GM23338 (cell line): Measurements from ENCODE around the gene SLC35D3. TPM values are rescaled to one million over a fixed set of nuclear protein-coding genes. Genes with fewer than 3 reads are reported as not detected.

Experiments
- ATAC-seq: fragments of 200-7000 bp; cut with Tn5 transposase; 3 replicates; pipeline ENCODE4 v1.9.1; 2020
- DNase-seq: peaks from one replicate; pipeline ENCODE4 v3.0.0-alpha.2; 2015; ENCODE audit warnings: low spot score
- H2AFZ ChIP-seq: fragments of 200-600 bp; sonication (generic); 2 replicates; pipeline ENCODE4 v1.8.0; 2016; ENCODE audit warnings: antibody characterized with exemption, mild to moderate bottlenecking, moderate library complexity
- H3F3A ChIP-seq: fragments of 200-600 bp; sonication (generic); replicated peaks from 2 replicates; pipeline ENCODE4 v1.8.0; 2017; ENCODE audit warnings: antibody characterized with exemption, mixed run types, low read depth
- H3K27ac ChIP-seq: fragments of 200-600 bp; sonication (generic); 2 replicates; pipeline ENCODE4 v1.6.1; 2016; ENCODE audit warnings: low read depth
- H3K27me3 ChIP-seq: fragments of 200-600 bp; sonication (generic); 2 replicates; pipeline ENCODE4 v1.8.0; 2016; ENCODE audit warnings: mild to moderate bottlenecking, mixed run types, moderate library complexity; ENCODE audit not compliant: insufficient read depth
- H3K36me3 ChIP-seq: fragments of 200-600 bp; sonication (generic); 2 replicates; pipeline ENCODE4 v1.8.0; 2016; ENCODE audit warnings: mild to moderate bottlenecking; ENCODE audit not compliant: insufficient read depth
- H3K4me1 ChIP-seq: fragments of 200-600 bp; sonication (generic); 2 replicates; pipeline ENCODE4 v1.8.0; 2016; ENCODE audit warnings: mild to moderate bottlenecking, moderate library complexity; ENCODE audit not compliant: insufficient read depth
- H3K4me2 ChIP-seq: fragments of 200-600 bp; sonication (generic); 2 replicates; pipeline ENCODE4 v1.7.1; 2017; ENCODE audit warnings: mixed run types
- H3K4me3 ChIP-seq: fragments of 200-600 bp; sonication (generic); 2 replicates; pipeline ENCODE4 v1.6.1; 2016; ENCODE audit warnings: mixed run types
- H3K79me2 ChIP-seq: fragments of 200-600 bp; sonication (generic); replicated peaks from 2 replicates; pipeline ENCODE4 v1.8.0; 2017; ENCODE audit warnings: mild to moderate bottlenecking; ENCODE audit not compliant: insufficient read depth
- H3K9me2 ChIP-seq: fragments of 200-600 bp; sonication (generic); 2 replicates; pipeline ENCODE4 v1.8.0; 2017; ENCODE audit not compliant: insufficient read depth
- H4K20me1 ChIP-seq: fragments of 200-600 bp; sonication (generic); replicated peaks from 2 replicates; pipeline ENCODE4 v1.8.0; 2017; ENCODE audit warnings: mild to moderate bottlenecking; ENCODE audit not compliant: insufficient read depth
- H3K27ac Mint-ChIP-seq: 2 replicates; pipeline ENCODE4 v1.8.0; 2020; ENCODE audit warnings: inconsistent platforms, mild to moderate bottlenecking, moderate library complexity, mixed read lengths
- H3K27me3 Mint-ChIP-seq: 3 replicates; pipeline ENCODE4 v1.8.0; 2022; ENCODE audit warnings: low read depth, mild to moderate bottlenecking, moderate library complexity, mixed read lengths, inconsistent platforms; ENCODE audit not compliant: insufficient read depth, poor library complexity
- H3K36me3 Mint-ChIP-seq: 3 replicates; pipeline ENCODE4 v1.8.0; 2021; ENCODE audit warnings: low read depth, mild to moderate bottlenecking, inconsistent platforms, moderate library complexity, mixed read lengths
- H3K4me1 Mint-ChIP-seq: 3 replicates; pipeline ENCODE4 v1.8.0; 2020; ENCODE audit warnings: mild to moderate bottlenecking, inconsistent platforms, mixed read lengths
- H3K4me3 Mint-ChIP-seq: 3 replicates; pipeline ENCODE4 v1.8.0; 2021; ENCODE audit warnings: moderate library complexity, mild to moderate bottlenecking, inconsistent platforms, mixed read lengths
- H3K9me3 Mint-ChIP-seq: 3 replicates; pipeline ENCODE4 v1.8.0; 2020; ENCODE audit warnings: moderate library complexity, mild to moderate bottlenecking, inconsistent platforms, mixed read lengths
- CREB1 ChIP-seq: fragments of 250-450 bp; sonication (Bioruptor Pico); IDR thresholded peaks from 2 replicates; pipeline ENCODE4 v1.5.0; 2020; ENCODE audit warnings: low read depth, mild to moderate bottlenecking, moderate library complexity
- EZH2 ChIP-seq: fragments of 200-600 bp; sonication (generic); IDR thresholded peaks from one replicate; pipeline ENCODE4 v1.8.0; 2017; ENCODE audit warnings: antibody characterized with exemption, mild to moderate bottlenecking, low read depth; ENCODE audit not compliant: unreplicated experiment
- EZH2phosphoT487 ChIP-seq: fragments of 200-600 bp; sonication (generic); IDR thresholded peaks from one replicate; pipeline ENCODE4 v1.8.1; 2018; ENCODE audit warnings: antibody characterized with exemption; ENCODE audit not compliant: unreplicated experiment
- JUNB ChIP-seq: IDR thresholded peaks from one replicate; pipeline ENCODE4 v1.6.1; 2016; ENCODE audit warnings: antibody characterized with exemption; ENCODE audit not compliant: unreplicated experiment
- NANOG ChIP-seq: IDR thresholded peaks from 2 replicates; pipeline ENCODE4 v1.6.1; 2016; ENCODE audit warnings: antibody characterized with exemption, borderline replicate concordance
- POLR2AphosphoS5 ChIP-seq: IDR thresholded peaks from 2 replicates; pipeline ENCODE4 v1.6.1; 2016; ENCODE audit warnings: antibody characterized with exemption, low read depth
- STAT1 ChIP-seq: IDR thresholded peaks from one replicate; pipeline ENCODE4 v1.6.1; 2016; ENCODE audit warnings: antibody characterized with exemption; ENCODE audit not compliant: unreplicated experiment
- ZNF114 ChIP-seq: fragments of 250-450 bp; sonication (Bioruptor Pico); IDR thresholded peaks from 2 replicates; pipeline ENCODE4 v1.5.0; 2020; ENCODE audit warnings: mild to moderate bottlenecking, moderate library complexity
- ZNF331 ChIP-seq: fragments of 250-450 bp; sonication (Bioruptor Pico); IDR thresholded peaks from 2 replicates; pipeline ENCODE4 v1.5.0; 2020; ENCODE audit warnings: low read depth, mild to moderate bottlenecking, moderate library complexity
- polyA plus RNA-seq: library from polyadenylated mRNA; unstranded; fragments of >200 nt; fragmentation: Nextera tagmentation; extraction: Ambion mirVana; gene quantifications from 2 replicates; pipeline ENCODE4 v1.2.1, GENCODE V29; 2016
- total RNA-seq: library from RNA; depleted of rRNA; stranded (reverse); fragments of >200 nt; shearing (Covaris generic); gene quantifications from 2 replicates; pipeline ENCODE4 v1.2.3, GENCODE V29; 2014
- TF ChIP-seq, protein P1 (sequence below): IDR thresholded peaks from 2 replicates; pipeline ENCODE4 v1.6.1; 2016; ENCODE audit warnings: antibody characterized with exemption
- TF ChIP-seq, protein P2 (sequence below): IDR thresholded peaks from one replicate; pipeline ENCODE4 v1.6.1; 2018; ENCODE audit warnings: antibody characterized with exemption; ENCODE audit not compliant: unreplicated experiment
- TF ChIP-seq, protein P3 (sequence below), 2 experiments: fragments of 200-600 bp in 1 of 2; sonication (generic) in 1 of 2; conservative IDR thresholded peaks; 2 replicates each; pipeline versions ENCODE4 v1.5.1 to v1.6.1; 2016 to 2017; ENCODE audit warnings: antibody characterized with exemption in 2 of 2, low read depth in 2 of 2, mild to moderate bottlenecking in 2 of 2, moderate library complexity in 1 of 2

The SLC35D3 gene
- total and polyA plus RNA-seq, 2 experiments from 2014 or later: 0.59 to 1.6 TPM

DNA sequence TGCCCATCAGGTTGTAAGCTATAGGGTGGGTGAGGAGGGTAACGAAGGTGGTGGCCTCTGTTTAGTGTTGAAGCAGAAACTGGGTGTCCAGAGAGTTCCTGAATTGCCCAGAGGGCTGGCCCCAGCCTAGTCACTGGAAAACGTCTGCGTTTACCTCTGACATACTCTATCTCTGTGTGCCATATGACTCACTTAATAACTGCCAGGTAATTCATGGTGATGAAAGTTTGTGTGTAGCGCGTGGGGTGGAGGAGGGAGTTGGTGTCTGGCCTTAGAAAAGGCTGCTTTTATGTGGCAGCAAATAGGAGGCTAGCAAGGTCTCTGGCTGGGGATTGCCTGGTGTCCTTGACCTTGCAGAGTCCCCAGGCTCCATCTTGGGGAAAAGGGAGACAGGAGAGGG, 47.3 kb downstream of the SLC35D3 start:
- no peak overlapping the region for H3K27ac Mint-ChIP-seq
- no peak overlapping the region for H3K27ac ChIP-seq

DNA sequence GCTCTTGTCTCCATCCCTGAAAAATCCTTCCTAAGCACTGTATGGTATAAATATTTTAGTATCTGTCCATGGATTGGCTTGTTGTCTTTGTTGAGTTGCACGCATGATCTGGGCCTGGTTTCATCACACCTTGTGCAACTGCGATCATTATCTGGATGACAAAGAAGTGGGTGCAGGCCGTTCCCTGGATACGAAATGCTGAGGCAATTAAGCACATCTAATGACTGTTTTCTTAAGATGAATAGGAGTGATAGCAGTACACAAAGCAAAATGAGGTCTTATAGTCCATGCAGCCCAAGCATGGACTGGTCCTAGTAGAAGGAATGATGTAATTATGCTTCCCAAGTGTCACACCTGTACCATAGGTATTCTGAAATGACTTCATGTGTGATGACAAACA, 47.8 kb downstream of the SLC35D3 start:
- Mint-ChIP-seq H3K4me3 (no peak overlapping the region), H3K27ac (no peak overlapping the region), H3K36me3 (no peaks in the 10 kb centered on the region; the same call in 2 of the 3 replicates), H3K4me1 (0 out of 3 replicates have a peak, but pooled peaks cover under 1% of the 10 kb centered on the region), H3K9me3 (no peaks in the 10 kb centered on the region), H3K27me3 (peaks cover 3% of the 10 kb centered on the region)
- Histone ChIP-seq H2AFZ (0 out of 2 replicates have a peak overlapping the region, but pooled peaks have one; percentile 14), H3K4me3 (no peak overlapping the region), H3K4me2 (no peak overlapping the region), H3K27ac (no peak overlapping the region), H3K27me3 (no peaks in the 10 kb centered on the region), H3K4me1 (no peaks in the 10 kb centered on the region; the same call in 1 of the 2 replicates), H3F3A (no peaks in the 10 kb centered on the region), H3K79me2 (no peaks in the 10 kb centered on the region), H3K9me2 (no peaks in the 10 kb centered on the region), H3K36me3 (no peaks in the 10 kb centered on the region), H4K20me1 (no peaks in the 10 kb centered on the region)
- no peak for ATAC-seq
- DNase-seq: no peak
- TF ChIP-seq EZH2phosphoT487: no peak
- no peak for TF ChIP-seq ZNF331 (CRISPR knock-in tag)
- TF ChIP-seq STAT1: no peak
- TF ChIP-seq ZNF114: no peak
- TF ChIP-seq JUNB: no peak
- no peak for TF ChIP-seq NANOG
- TF ChIP-seq, protein P1, sequence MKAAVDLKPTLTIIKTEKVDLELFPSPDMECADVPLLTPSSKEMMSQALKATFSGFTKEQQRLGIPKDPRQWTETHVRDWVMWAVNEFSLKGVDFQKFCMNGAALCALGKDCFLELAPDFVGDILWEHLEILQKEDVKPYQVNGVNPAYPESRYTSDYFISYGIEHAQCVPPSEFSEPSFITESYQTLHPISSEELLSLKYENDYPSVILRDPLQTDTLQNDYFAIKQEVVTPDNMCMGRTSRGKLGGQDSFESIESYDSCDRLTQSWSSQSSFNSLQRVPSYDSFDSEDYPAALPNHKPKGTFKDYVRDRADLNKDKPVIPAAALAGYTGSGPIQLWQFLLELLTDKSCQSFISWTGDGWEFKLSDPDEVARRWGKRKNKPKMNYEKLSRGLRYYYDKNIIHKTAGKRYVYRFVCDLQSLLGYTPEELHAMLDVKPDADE: no peak
- TF ChIP-seq EZH2: no peak
- TF ChIP-seq, protein P2, sequence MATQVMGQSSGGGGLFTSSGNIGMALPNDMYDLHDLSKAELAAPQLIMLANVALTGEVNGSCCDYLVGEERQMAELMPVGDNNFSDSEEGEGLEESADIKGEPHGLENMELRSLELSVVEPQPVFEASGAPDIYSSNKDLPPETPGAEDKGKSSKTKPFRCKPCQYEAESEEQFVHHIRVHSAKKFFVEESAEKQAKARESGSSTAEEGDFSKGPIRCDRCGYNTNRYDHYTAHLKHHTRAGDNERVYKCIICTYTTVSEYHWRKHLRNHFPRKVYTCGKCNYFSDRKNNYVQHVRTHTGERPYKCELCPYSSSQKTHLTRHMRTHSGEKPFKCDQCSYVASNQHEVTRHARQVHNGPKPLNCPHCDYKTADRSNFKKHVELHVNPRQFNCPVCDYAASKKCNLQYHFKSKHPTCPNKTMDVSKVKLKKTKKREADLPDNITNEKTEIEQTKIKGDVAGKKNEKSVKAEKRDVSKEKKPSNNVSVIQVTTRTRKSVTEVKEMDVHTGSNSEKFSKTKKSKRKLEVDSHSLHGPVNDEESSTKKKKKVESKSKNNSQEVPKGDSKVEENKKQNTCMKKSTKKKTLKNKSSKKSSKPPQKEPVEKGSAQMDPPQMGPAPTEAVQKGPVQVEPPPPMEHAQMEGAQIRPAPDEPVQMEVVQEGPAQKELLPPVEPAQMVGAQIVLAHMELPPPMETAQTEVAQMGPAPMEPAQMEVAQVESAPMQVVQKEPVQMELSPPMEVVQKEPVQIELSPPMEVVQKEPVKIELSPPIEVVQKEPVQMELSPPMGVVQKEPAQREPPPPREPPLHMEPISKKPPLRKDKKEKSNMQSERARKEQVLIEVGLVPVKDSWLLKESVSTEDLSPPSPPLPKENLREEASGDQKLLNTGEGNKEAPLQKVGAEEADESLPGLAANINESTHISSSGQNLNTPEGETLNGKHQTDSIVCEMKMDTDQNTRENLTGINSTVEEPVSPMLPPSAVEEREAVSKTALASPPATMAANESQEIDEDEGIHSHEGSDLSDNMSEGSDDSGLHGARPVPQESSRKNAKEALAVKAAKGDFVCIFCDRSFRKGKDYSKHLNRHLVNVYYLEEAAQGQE: no peak
- TF ChIP-seq, protein P3, sequence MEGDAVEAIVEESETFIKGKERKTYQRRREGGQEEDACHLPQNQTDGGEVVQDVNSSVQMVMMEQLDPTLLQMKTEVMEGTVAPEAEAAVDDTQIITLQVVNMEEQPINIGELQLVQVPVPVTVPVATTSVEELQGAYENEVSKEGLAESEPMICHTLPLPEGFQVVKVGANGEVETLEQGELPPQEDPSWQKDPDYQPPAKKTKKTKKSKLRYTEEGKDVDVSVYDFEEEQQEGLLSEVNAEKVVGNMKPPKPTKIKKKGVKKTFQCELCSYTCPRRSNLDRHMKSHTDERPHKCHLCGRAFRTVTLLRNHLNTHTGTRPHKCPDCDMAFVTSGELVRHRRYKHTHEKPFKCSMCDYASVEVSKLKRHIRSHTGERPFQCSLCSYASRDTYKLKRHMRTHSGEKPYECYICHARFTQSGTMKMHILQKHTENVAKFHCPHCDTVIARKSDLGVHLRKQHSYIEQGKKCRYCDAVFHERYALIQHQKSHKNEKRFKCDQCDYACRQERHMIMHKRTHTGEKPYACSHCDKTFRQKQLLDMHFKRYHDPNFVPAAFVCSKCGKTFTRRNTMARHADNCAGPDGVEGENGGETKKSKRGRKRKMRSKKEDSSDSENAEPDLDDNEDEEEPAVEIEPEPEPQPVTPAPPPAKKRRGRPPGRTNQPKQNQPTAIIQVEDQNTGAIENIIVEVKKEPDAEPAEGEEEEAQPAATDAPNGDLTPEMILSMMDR (conservative IDR thresholded peaks at IDR 0.05; ENCODE audit: low read depth in 2 of 2): no peak
- no peak for TF ChIP-seq CREB1
- TF ChIP-seq POLR2AphosphoS5: no peak

More for the DNA sequence above, 47.3 kb downstream of the SLC35D3 start:
- Histone ChIP-seq H3K4me1 (no peaks in the 10 kb centered on the region; the same call in 1 of the 2 replicates), H3K36me3 (no peaks in the 10 kb centered on the region), H3K27me3 (no peaks in the 10 kb centered on the region), H2AFZ (0 out of 2 replicates have a peak overlapping the region, but pooled peaks have one; percentile 14), H3K9me2 (no peaks in the 10 kb centered on the region), H3K79me2 (no peaks in the 10 kb centered on the region), H3F3A (no peaks in the 10 kb centered on the region), H4K20me1 (no peaks in the 10 kb centered on the region), H3K4me3 (no peak overlapping the region), H3K4me2 (no peak overlapping the region)
- H3K36me3 Mint-ChIP-seq: no peaks in the 10 kb centered on the region; the same call in 2 of the 3 replicates
- 0 out of 3 replicates have a peak, but pooled peaks cover 2% of the 10 kb centered on the region for H3K4me1 Mint-ChIP-seq
- H3K9me3 Mint-ChIP-seq: no peaks in the 10 kb centered on the region
- DNase-seq (no peak), ATAC-seq (no peak)
- H3K27me3 Mint-ChIP-seq: peaks cover 4% of the 10 kb centered on the region
- TF ChIP-seq CREB1: no peak
- H3K4me3 Mint-ChIP-seq: no peak overlapping the region
